HepG2 (cell line): ENCODE results near the gene HELZ2. TPM values are rescaled to one million over a fixed set of nuclear protein-coding genes. Genes with fewer than 3 reads are reported as not detected.

Experiments
- BCL6 ChIP-seq: IDR thresholded peaks from 2 replicates; pipeline ENCODE4 v1.6.1; 2016; ENCODE audit warnings: missing genetic modification reagents, missing compliant biosample characterization
- CHCHD3 ChIP-seq: sonication (generic); formaldehyde crosslinking; IDR thresholded peaks from 2 replicates; pipeline ENCODE4 v1.8.0; 2022; ENCODE audit warnings: mild to moderate bottlenecking, missing genetic modification reagents, moderate library complexity
- HMGA1 ChIP-seq: sonication (generic); formaldehyde crosslinking; conservative IDR thresholded peaks from 2 replicates; pipeline ENCODE4 v1.4.0; 2020; ENCODE audit warnings: missing genetic modification reagents
- JUNB ChIP-seq: sonication (generic); formaldehyde crosslinking; IDR thresholded peaks from 2 replicates; pipeline ENCODE4 v1.8.0; 2022; ENCODE audit warnings: missing genetic modification reagents, mild to moderate bottlenecking, borderline replicate concordance
- KDM5B ChIP-seq: sonication (generic); formaldehyde crosslinking; IDR thresholded peaks from 2 replicates; pipeline ENCODE4 v1.4.0; 2020; ENCODE audit warnings: missing genetic modification reagents, mild to moderate bottlenecking, borderline replicate concordance
- MBNL3 ChIP-seq: fragments of 250-450 bp; sonication (Bioruptor Pico); conservative IDR thresholded peaks from 2 replicates; pipeline ENCODE4 v1.8.0; 2022; ENCODE audit warnings: mild to moderate bottlenecking, inconsistent platforms
- MLLT10 ChIP-seq: sonication (generic); formaldehyde crosslinking; IDR thresholded peaks from 2 replicates; pipeline ENCODE4 v1.4.0; 2020; ENCODE audit warnings: missing genetic modification reagents
- NCOR1 ChIP-seq: fragments of 200-600 bp; sonication (generic); IDR thresholded peaks from 2 replicates; pipeline ENCODE4 v1.7.0; 2017; ENCODE audit warnings: antibody characterized with exemption, low read length, borderline replicate concordance
- PAX8 ChIP-seq: sonication (generic); formaldehyde crosslinking; IDR thresholded peaks from 2 replicates; pipeline ENCODE4 v1.8.0; 2022; ENCODE audit warnings: mild to moderate bottlenecking, missing genetic modification reagents, borderline replicate concordance
- POLR2A ChIP-seq, 2 experiments: IDR thresholded peaks; 2 replicates each; pipeline ENCODE4 v1.6.1; 2011; ENCODE audit warnings: low read depth in 2 of 2, low read length in 2 of 2, mild to moderate bottlenecking in 1 of 2, moderate library complexity in 1 of 2; ENCODE audit not compliant: insufficient read depth in 1 of 2
- TBP ChIP-seq: sonication (generic); formaldehyde crosslinking; IDR thresholded peaks from 2 replicates; pipeline ENCODE4 v1.5.0; 2020; ENCODE audit warnings: missing genetic modification reagents
- ZBTB46 ChIP-seq: sonication (generic); formaldehyde crosslinking; IDR thresholded peaks from 2 replicates; pipeline ENCODE4 v1.4.0; 2020; ENCODE audit warnings: mild to moderate bottlenecking, missing genetic modification reagents, borderline replicate concordance
- ZMYM2 ChIP-seq: sonication (generic); formaldehyde crosslinking; IDR thresholded peaks from 2 replicates; pipeline ENCODE4 v1.8.0; 2022; ENCODE audit warnings: mild to moderate bottlenecking, missing genetic modification reagents
- ZNF337 ChIP-seq: sonication (generic); formaldehyde crosslinking; IDR thresholded peaks from 2 replicates; pipeline ENCODE4 v1.5.1; 2020; ENCODE audit warnings: missing genetic modification reagents, low read depth, mild to moderate bottlenecking, borderline replicate concordance
- ZNF343 ChIP-seq: sonication (generic); formaldehyde crosslinking; IDR thresholded peaks from 2 replicates; pipeline ENCODE4 v1.4.0; 2020; ENCODE audit warnings: mild to moderate bottlenecking, missing genetic modification reagents
- ZNF577 ChIP-seq: sonication (generic); formaldehyde crosslinking; IDR thresholded peaks from 2 replicates; pipeline ENCODE4 v1.4.0; 2020; ENCODE audit warnings: mild to moderate bottlenecking, low read depth, missing genetic modification reagents, borderline replicate concordance
- ZNF839 ChIP-seq: sonication (generic); formaldehyde crosslinking; IDR thresholded peaks from 2 replicates; pipeline ENCODE4 v1.4.0; 2020; ENCODE audit warnings: missing genetic modification reagents, mild to moderate bottlenecking, borderline replicate concordance
- ZSCAN20 ChIP-seq: sonication (generic); formaldehyde crosslinking; IDR thresholded peaks from 2 replicates; pipeline ENCODE4 v1.4.0; 2020; ENCODE audit warnings: missing genetic modification reagents, mild to moderate bottlenecking, borderline replicate concordance
- polyA plus RNA-seq, 8 experiments: library from polyadenylated mRNA; depleted of rRNA in 3 of 8; stranded (reverse) in 7 of 8; unstranded in 1 of 8; fragments of >200 nt; fragmentation: Illumina TruSeq in 4 of 8; extraction: Trizol in 4 of 8; gene quantifications; 2 replicates each; pipeline versions ENCODE4 v1.2.1 to v1.2.3, GENCODE V29; 2011 to 2016; ENCODE audit warnings: low read depth in 4 of 8, missing spikeins in 1 of 8, mixed read lengths in 1 of 8; ENCODE audit not compliant: insufficient read depth in 1 of 8
- total RNA-seq, 5 experiments: library from RNA; depleted of rRNA; stranded (reverse); fragments of >200 nt; fragmentation: Illumina TruSeq; extraction: Trizol; gene quantifications; 2 replicates each; pipeline ENCODE4 v1.2.3, GENCODE V29; 2016; ENCODE audit warnings: low read depth in 1 of 5
- TF ChIP-seq, protein P1 (sequence below): sonication (generic); formaldehyde crosslinking; IDR thresholded peaks from 2 replicates; pipeline ENCODE4 v1.8.0; 2022; ENCODE audit warnings: missing genetic modification reagents, mild to moderate bottlenecking, moderate library complexity, borderline replicate concordance
- TF ChIP-seq, protein P2 (sequence below): sonication (generic); formaldehyde crosslinking; IDR thresholded peaks from 2 replicates; pipeline ENCODE4 v1.5.1; 2020; ENCODE audit warnings: mild to moderate bottlenecking, missing genetic modification reagents
- TF ChIP-seq, protein P3 (sequence below): sonication (generic); formaldehyde crosslinking; IDR thresholded peaks from 2 replicates; pipeline ENCODE4 v1.5.0; 2020; ENCODE audit warnings: missing genetic modification reagents

HELZ2 gene
- total and polyA plus RNA-seq, 2 of the 13 experiments (the other 11 are each of a cell fraction or from before 2014, with no cell fraction given), result 9.6 to 10.1 TPM

DNA sequence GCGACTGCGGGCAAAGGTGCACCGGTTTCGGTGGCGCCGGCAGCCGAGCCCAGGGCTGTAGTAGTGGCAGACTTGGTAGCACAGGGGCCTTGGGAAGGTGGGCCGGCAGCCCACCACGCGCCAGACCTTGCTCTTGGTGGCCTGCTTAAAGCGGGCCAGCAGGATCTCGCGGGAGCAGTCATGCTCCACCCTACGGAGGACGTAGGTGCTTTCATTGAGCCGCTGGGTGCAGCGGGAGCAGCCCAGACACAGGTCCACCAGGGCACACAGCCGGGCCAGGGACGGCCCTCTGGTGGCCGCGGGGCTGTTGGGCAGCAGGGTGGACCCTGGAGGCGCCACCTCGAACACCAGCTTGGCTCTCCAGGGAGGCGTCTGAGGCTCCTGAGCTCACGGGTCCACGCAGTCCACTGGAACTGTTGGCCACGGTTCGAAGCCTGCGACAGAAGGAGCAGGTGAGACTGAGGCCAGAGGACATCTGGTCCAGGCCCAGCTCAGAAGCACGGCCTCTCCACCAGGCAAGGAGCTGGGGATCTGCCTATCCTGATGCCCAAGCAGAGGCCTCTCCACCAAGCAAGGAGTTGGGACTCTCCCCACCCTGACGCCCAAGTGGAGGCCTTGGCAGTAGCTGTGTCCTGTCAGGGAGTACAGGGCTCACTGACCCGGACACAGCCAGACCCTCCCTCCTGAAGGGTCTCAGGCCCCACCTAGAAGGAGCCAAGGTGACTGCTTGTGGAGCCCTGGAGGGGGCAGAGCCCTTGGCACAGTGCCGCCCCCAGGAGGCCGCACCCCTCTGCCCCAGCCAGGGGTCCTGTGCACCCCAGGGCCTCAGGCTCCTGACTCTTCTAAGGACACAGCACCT lies 1.0 kb downstream of the HELZ2 start (continued):
- no peak for TF ChIP-seq ZNF577
- TF ChIP-seq TBP, result no peak
- no peak for TF ChIP-seq NCOR1
- no peak for TF ChIP-seq ZNF343 (CRISPR knock-in tag)
- no peak for TF ChIP-seq PAX8 (CRISPR knock-in tag)
- TF ChIP-seq, protein P1, sequence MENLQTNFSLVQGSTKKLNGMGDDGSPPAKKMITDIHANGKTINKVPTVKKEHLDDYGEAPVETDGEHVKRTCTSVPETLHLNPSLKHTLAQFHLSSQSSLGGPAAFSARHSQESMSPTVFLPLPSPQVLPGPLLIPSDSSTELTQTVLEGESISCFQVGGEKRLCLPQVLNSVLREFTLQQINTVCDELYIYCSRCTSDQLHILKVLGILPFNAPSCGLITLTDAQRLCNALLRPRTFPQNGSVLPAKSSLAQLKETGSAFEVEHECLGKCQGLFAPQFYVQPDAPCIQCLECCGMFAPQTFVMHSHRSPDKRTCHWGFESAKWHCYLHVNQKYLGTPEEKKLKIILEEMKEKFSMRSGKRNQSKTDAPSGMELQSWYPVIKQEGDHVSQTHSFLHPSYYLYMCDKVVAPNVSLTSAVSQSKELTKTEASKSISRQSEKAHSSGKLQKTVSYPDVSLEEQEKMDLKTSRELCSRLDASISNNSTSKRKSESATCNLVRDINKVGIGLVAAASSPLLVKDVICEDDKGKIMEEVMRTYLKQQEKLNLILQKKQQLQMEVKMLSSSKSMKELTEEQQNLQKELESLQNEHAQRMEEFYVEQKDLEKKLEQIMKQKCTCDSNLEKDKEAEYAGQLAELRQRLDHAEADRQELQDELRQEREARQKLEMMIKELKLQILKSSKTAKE, result no peak
- no peak; the same call in 1 of the 2 replicates for TF ChIP-seq ZMYM2 (CRISPR knock-in tag)
- no peak for TF ChIP-seq HMGA1 (CRISPR knock-in tag)
- peak; percentile 32; the same call in 1 of the 2 replicates for TF ChIP-seq ZNF839 (CRISPR knock-in tag)
- no peak for TF ChIP-seq MLLT10
- TF ChIP-seq ZNF337, result no peak
- TF ChIP-seq ZSCAN20 (CRISPR knock-in tag), result no peak
- peak in 1 of 2 experiments; percentile 12; a peak in 1 of 4 replicates for TF ChIP-seq POLR2A (IDR thresholded peaks at IDR 0.05; ENCODE audit: insufficient read depth in 1 of 2, low read depth in 2 of 2, low read length in 2 of 2)
- TF ChIP-seq CHCHD3 (CRISPR knock-in tag), result no peak
- TF ChIP-seq, protein P2, sequence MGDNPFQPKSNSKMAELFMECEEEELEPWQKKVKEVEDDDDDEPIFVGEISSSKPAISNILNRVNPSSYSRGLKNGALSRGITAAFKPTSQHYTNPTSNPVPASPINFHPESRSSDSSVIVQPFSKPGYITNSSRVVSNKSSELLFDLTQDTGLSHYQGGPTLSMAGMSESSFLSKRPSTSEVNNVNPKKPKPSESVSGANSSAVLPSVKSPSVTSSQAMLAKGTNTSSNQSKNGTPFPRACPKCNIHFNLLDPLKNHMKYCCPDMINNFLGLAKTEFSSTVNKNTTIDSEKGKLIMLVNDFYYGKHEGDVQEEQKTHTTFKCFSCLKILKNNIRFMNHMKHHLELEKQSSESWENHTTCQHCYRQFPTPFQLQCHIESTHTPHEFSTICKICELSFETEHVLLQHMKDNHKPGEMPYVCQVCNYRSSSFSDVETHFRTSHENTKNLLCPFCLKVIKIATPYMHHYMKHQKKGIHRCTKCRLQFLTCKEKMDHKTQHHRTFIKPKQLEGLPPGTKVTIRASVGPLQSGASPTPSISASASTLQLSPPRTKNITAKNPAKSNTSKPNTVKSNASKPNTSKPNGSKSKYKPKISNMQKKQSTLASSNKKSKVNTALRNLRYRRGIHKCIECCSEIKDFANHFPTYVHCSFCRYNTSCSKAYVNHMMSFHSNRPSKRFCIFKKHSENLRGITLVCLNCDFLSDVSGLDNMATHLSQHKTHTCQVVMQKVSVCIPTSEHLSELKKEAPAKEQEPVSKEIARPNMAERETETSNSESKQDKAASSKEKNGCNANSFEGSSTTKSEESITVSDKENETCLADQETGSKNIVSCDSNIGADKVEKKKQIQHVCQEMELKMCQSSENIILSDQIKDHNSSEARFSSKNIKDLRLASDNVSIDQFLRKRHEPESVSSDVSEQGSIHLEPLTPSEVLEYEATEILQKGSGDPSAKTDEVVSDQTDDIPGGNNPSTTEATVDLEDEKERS, result no peak
- TF ChIP-seq MBNL3 (CRISPR knock-in tag), result no peak
- no peak for TF ChIP-seq ZBTB46 (CRISPR knock-in tag)
- peak; percentile 18; the same call in 1 of the 2 replicates for TF ChIP-seq BCL6 (CRISPR knock-in tag)
- TF ChIP-seq, protein P3, sequence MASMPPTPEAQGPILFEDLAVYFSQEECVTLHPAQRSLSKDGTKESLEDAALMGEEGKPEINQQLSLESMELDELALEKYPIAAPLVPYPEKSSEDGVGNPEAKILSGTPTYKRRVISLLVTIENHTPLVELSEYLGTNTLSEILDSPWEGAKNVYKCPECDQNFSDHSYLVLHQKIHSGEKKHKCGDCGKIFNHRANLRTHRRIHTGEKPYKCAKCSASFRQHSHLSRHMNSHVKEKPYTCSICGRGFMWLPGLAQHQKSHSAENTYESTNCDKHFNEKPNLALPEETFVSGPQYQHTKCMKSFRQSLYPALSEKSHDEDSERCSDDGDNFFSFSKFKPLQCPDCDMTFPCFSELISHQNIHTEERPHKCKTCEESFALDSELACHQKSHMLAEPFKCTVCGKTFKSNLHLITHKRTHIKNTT (CRISPR knock-in tag), result no peak
- TF ChIP-seq KDM5B (CRISPR knock-in tag), result peak; percentile 83; the same call in 1 of the 2 replicates
- TF ChIP-seq JUNB (CRISPR knock-in tag), result no peak
